ENCODE data around the gene SRRM2.

The SRRM2 gene

DNA sequence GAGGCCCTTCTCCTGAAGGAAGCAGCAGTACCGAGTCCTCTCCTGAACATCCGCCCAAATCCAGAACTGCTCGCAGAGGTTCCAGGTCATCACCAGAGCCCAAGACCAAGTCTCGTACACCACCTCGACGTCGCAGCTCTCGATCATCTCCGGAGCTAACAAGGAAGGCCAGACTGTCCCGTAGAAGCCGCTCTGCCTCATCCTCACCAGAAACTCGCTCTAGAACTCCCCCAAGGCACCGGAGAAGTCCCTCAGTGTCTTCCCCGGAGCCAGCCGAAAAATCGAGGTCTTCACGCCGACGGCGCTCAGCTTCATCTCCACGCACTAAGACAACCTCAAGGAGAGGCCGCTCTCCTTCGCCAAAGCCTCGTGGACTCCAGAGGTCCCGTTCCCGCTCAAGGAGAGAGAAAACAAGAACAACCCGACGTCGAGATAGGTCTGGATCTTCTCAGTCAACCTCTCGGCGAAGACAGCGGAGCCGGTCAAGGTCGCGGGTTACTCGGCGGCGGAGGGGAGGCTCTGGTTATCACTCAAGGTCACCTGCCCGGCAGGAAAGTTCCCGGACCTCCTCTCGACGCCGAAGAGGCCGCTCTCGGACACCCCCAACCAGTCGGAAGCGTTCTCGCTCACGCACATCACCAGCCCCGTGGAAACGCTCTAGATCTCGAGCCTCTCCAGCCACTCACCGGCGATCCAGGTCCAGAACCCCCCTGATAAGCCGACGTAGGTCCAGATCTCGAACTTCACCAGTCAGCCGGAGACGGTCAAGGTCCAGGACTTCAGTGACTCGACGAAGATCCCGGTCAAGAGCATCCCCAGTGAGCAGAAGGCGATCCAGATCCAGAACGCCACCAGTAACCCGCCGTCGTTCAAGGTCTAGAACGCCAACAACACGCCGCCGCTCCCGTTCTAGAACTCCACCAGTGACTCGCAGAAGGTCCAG lies 13.3 kb downstream of the SRRM2 start:
- no peak for DNase-seq

DNA sequence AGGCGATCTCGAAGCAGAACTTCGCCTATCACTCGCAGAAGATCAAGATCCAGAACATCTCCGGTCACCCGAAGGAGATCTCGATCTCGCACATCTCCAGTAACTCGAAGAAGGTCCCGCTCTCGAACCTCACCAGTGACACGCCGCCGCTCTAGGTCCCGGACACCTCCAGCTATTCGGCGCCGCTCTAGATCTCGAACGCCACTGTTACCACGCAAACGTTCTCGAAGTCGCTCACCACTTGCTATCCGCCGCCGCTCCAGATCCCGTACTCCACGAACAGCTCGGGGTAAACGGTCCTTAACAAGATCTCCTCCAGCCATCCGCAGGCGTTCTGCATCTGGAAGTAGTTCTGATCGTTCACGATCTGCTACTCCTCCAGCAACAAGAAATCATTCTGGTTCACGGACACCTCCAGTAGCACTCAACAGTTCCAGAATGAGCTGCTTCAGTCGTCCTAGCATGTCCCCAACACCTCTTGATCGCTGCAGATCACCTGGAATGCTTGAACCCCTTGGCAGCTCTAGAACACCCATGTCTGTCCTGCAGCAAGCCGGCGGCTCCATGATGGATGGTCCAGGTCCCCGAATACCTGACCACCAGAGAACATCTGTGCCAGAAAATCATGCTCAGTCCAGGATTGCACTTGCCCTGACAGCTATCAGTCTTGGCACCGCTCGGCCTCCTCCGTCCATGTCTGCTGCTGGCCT lies 14.1 kb downstream of the SRRM2 start:
- DNase-seq, result no peak

DNA sequence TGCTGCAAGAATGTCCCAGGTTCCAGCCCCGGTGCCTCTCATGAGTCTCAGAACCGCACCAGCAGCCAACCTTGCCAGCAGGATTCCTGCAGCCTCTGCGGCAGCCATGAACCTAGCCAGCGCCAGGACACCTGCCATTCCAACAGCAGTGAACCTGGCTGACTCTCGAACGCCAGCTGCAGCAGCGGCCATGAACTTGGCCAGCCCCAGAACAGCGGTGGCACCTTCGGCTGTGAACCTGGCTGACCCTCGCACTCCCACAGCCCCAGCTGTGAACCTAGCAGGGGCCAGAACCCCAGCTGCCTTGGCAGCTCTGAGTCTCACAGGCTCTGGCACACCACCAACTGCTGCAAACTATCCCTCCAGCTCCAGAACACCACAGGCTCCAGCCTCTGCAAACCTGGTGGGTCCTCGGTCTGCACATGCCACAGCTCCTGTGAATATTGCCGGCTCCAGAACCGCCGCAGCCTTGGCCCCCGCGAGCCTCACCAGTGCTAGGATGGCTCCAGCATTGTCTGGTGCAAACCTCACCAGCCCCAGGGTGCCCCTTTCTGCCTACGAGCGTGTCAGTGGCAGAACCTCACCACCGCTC lies 14.8 kb downstream of the SRRM2 start:
- DNase-seq, result no peak

DNA sequence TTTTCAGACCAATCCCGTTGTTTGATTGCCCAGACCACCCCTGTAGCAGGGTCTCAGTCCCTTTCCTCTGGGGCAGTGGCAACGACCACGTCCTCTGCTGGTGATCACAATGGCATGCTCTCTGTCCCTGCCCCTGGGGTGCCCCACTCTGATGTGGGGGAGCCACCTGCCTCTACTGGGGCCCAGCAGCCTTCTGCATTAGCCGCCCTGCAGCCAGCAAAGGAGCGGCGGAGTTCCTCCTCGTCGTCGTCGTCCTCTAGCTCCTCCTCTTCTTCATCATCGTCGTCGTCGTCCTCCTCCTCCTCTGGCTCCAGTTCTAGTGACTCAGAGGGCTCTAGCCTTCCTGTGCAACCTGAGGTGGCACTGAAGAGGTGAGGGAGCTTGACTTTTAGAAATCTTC lies 15.5 kb downstream of the SRRM2 start:
- DNase-seq, result no peak

DNA sequence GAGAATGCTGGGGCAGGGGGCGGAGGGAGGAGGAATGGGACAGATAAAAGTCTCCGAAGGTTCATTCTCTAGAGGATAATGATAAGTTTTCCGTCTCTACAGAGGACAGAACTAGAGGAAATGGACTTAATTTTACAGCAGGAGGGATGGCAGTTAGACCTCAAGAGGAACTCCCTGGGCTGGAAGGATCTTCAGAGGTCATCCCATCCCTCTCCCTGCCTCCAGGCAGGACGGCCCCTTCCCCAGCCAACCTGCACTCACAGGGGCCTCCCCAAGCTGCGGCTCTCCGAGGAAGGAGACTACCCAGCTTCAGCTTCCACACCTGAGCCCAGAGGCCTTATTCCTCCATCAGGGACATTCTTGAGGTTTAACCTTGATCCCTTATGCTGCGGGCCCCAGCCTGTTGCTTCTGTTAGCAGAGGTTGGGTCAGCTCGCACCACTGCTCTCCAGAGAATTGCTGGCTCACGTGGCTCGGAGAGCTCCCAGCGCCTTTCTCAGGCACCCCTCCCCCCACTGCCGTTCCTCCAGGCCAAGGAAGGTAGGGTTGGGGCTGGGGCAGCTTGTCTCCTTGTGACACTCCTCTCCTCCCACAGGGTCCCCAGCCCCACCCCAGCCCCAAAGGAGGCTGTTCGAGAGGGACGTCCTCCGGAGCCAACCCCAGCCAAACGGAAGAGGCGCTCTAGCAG lies 16.1 kb downstream of the SRRM2 start:
- DNase-seq, result no peak

DNA sequence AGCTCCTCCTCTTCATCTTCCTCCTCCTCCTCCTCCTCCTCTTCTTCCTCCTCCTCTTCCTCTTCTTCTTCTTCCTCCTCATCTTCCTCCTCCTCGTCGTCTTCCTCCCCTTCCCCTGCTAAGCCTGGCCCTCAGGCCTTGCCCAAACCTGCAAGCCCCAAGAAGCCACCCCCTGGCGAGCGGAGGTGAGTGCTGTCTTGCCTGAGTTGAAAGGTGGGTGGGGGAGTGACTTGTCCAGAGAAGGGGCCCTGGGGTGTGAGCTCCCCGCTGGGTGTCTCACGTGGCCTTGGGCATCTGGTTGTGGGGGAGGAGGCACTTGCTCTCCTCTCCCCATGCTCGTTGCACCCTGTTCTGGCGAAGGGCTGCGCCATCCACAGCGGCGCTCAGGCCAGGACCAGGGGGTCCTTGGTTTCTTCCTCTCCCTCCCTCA lies 16.7 kb downstream of the SRRM2 start:
- no peak for DNase-seq

DNA sequence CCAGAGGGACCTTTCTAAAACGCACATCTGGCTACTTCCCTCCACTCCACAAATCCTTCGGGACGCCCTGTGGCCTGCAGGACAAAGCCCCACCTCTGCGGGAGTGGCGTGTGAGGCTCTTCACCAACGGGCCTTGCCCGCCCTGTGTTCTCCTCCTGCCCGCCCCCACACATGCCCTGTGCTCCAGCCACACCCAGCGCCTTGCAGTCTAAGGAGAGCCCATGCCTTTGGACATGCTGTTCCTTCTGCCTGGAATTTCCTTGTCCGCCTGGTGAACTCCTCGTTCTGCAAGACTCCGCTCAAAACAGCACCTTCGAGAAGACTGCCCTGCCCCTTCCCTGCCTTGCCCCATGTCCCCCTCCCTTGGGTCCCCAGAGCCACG lies 17.2 kb downstream of the SRRM2 start:
- no peak for DNase-seq

DNA sequence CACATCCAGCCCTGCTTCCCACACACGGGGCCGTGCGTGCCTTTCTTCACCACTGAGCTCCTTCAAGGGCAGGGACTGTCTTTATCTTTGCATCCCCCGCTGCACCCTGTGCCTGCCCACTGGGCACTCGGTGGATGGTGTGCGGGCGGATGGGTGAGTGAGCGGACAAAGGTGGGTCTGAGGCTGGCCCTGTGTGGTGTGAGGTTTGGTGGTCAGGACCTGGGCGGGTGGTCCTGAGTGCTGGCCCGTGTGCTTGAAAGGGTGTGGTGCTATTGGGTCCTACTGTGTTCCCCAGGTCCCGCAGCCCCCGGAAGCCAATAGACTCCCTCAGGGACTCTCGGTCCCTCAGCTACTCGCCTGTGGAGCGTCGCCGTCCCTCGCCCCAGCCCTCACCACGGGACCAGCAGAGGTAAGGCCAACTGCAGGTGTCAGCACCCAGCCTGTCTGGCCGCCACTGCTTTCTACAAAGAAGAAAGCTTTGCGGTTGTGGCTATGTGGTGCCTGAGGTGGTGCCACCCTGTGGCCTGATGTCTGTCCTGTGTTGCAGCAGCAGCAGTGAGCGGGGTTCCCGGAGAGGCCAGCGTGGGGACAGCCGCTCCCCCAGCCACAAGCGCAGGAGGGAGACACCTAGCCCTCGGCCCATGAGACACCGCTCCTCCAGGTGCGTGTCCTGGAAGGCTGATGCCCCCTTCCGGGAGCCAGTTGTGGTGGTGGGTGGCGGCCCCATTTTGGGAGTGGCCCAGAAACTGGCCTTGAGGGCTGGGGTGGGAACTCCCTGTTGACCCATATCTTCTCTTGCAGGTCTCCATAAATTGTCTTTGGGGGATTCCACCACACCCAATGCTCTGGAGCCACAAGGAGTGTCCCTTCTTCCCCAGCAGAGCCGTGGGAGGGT lies 17.9 kb downstream of the SRRM2 start:
- peak in 1 of 2 experiments; percentile 24 for DNase-seq

DNA sequence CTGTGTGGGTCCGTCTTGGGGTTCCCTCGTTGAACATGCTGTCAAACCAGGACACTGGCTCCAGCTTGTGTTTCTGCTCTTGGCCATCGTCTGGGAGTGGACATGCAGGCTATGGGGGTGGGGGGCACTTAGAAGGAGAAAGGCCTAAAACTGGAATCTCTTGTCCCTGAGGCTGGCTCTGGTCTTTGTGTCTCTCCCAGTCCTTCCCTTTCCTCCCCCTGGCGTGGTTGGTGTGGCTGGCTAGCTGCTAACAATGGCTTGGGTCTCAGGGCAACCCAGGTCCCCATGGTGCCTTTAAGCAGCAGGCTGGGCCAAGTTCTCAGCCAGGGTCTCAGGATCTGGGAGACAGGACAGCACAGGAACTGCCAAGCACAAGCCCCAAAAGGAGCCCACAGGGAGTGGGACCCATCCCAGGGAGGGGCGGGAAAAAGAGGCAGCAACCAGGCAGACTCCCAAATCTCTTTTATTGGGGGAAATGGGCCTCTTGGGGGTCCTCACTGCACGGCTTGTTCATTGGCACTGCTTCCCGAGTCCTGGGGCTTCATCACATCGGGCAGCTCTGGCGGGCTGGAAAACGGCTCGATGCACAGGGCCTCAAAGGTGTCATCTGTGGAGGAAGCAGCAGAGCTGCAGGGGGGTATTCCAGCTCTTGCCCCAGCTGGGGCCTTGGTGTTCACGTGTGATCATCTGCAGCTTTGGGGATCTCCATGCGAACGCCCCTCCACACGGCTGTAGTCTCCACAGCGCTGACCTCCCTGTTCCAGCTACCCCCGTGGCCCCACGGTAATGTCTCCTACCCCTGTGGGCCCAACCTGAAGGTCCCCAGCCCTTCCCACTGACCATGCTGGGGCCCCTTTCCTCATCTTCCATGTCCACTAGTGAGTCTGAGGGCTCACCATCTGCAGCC lies 19.3 kb downstream of the SRRM2 start:
- no peak for DNase-seq

DNA sequence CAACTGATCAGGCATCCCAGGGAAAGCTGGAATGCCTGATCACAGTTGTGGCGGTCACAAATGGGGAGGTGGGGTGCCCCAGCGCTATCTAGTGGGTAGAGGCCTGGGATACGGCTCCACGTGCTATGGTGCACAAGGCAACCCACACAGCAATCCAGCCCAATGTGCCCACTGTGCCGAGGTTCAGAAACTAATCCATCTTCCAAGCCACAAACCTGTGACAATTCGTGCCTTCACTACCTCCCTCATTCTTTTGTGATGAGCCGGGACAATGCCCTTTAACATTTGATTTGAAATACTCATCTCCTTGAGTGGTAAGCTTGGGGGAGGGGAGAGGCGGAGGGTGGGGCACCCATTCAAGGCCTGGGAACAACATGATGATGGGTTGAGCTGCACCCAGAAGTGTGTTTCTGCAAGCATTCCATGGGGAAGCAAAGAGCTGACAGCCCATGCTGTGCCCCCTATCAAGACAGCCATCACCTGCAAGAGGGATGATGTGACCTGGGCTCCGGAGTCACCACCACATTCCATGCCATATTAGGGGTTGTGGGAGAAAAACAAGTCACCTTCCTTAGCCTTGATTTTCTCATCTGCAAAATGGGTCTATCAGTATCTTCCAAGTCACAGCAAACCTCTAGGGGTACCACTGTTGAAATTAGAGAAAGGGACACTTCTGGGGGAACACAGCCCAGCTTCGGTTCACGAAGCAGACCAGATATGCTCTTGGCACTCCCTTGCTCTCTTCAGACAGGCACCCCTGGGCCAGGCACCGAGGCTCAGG lies 20.9 kb downstream of the SRRM2 start:
- DNase-seq, result no peak

DNA sequence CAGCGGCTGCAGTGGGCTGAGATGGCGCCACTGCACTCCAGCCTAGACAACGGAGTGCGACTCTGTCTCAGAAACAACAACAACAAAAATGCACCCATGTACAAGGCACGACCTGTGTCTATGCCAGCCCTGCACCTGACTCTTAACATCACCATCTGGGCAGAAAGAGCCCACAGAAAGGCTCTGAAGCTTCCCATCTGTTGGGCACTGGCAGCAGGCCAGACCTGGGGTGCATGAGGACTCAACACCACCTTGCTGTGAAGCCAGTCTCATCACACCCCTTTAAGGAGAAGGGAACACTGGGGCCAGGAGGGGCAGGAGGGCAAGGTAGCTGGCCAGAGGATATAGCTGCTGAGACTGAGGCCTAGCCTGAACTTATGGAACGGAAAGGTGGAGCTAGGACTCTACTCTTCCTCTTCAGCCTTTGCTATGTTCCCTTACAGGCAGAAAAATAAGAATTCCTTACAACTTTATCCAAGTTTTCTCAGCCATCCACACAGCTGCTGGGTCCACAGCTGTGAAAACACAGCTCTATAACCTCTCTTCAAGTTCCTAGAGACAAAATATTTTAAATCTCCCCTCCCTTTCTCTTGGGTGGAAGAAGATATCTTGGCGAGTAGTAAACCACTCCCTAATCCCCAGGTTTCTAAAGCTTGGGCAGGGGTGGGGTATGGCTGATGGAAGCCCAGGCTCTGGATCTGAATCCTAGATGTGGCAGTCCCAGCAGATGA lies 21.9 kb downstream of the SRRM2 start:
- DNase-seq, result no peak

DNA sequence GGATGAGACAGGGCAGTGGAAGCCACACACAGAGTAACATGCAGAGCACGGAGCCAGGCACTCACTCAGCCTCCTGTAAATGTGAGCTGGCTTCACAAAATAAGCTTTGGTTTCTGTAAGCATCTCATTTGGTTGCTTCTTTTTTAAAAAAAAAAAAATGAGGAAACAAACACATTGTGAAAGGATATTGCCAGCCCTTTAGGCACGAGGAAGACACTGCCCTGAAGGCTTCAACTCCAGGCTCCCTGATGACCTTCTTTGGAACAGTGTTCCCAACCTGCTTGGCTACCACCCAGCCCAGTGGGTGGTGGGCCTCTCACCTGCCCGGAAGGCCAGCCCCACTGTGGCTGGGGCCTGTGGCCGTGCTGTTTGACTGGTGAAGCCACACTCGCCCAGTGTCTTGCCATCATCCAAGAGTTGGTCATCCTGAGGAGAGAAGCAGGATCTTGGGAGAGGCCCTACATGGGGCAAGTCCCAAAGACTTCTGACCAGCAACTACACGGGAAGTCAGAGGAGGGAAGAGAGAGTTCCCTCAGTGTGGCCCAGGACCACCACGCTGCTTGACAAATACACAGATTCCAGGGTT lies 22.8 kb downstream of the SRRM2 start:
- DNase-seq, result no peak

DNA sequence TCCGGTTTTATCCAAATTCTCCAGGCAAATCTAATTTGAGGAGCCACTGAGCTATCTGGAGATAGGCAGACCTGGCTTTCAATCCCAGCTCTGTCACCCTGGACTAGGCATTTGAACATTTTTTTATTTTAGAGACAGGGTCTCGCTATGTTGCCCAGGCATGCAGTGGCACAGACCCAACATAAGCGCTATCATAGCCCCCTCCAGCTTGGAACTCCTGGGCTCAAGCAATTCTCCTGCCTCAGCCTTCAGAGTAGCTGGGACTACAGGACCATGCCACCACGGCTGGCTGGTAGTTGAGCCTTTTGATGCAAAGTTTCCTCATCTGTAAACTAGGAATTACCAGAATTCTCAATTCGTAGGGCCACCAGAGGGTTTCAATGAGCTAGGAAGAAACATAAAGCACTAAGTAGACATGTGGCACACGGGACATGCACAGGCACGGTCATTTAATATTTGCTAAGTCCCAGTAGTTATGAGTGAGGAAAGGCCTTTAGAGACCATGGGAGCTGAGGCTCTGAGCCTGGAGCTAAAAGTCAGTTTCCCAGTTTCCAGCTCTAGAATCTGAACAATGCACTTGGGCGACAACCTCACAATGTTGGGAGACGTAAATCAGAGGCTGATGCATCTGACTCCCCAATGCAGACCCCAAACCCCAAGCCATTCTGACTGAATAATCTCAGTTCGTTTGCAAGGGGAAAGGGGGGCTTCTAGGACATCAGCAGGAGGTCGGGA lies 23.5 kb downstream of the SRRM2 start:
- no peak for DNase-seq

DNA sequence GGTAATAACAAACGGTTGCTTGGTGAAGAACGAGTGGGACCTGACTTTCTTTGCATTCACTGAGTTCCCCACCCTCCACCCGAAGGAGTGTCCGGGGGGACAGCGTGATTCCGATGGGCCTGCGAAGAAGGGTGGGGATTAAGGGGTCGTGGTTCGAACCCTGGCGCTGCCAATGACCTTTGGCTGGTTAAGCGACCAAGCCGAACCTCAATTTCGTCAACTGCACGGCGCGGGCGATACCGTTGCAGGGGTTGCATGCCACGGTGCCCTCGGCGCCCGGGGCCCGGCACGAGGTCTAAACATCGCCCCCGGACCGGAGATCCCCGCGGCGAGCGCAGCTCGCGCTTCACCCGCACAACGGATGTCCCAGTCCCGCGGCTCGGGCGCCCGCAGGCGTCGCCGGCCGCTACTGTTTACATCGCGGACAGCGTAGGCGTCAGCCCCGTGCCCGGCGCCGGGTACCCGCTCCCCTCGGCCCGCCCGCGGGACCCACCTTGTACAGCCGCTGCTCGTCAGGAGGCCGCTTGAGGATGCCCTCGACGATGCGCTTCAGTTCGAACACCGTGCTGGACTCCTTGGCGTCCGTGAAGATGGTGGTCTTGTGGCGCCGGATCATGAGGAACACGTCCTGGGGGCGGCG lies 24.2 kb downstream of the SRRM2 start:
- DNase-seq, result no peak

DNA sequence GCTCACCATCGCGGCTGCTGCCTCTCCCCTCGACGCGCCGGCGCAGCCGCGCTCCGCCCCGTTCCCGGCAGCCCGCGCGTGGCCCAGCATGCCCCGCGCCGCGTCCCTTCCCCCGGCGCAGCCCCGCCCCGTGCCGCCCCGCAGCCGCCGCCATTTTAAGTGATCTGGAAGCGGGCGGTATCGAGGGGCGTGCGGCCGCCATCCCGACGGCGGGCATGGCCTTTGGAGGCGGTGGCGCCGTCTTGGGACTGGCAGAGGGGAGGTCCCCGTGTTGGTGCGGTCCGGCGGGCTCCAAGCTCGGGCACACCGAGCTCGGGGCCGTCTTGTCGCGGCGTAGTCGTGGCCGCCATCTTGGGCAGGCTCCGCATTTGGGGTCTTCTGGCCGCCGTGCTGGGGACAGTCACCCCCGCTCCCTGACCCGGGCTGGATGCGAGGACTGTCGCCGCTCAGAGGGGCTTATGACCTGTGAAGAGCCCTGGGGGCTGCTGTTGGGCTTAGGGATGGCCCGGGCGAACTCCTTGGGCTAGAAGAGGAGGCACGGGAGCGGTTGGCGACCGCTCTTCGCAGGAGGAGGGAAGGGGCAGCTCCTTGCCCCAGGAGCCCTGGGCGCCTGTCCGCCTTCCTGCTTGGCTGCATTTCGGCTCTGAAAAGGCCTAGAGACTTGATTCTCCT lies 24.9 kb downstream of the SRRM2 start, which contains the start of gene ELOB:
Gene ELOB (minus strand): TSS at position 50 of the 672 bp plus-strand sequence. CDS start 41 bp downstream, at position 9.
- peak; percentile 71 to 73 for DNase-seq

DNA sequence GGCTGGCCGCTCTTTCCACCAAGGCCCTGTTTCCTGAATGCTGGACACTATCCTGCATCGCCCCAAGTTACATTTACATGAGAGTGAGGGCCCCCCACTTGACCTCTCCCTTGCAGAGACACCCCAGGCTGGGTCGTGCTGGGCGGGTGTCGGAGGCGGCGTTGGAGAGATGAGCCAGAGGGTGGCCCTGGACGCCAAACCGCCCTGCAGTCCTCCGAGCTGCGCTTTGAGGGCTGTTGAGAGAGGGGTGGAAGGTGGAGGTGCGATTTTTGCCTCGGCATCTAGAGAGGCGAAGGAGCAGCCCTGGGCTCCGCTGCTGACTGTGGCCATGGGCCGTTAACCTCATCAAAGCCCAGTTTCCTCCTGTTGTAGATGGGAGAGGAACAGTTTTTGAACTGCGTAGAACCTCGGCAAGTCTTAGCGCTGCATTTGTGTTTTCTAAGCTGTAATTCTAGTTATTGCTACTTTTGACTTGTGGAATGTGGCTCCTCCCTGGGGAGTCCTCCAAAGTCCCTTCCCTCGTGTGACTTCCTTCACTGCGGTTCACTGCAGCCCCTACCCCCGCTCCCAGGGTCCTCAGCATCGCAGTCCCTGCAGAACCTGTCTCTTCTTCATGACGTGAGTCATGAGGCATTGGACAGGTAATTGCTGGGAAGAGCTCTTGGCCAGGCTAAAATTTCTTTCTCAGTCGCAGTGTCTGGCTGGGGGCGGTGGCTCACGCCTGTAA lies 25.6 kb downstream of the SRRM2 start:
- no peak for DNase-seq

DNA sequence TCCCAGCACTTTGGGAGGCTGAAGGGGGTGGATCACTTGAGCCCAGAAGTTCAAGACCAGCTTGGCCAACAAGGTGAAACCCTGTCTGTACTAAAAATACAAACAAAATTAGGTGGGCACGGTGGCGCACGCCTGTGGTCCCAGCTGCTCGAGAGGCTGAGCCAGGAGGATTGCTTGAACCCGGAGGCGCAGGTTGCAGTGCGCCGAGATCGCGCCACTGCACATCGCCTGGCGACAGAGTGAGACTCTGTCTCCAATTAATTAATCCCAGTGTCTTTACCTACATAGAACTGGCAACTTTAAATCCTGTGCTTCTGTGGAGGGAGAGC lies 26.2 kb downstream of the SRRM2 start:
- no peak for DNase-seq
